ENCODE measurements around the gene RGS6. TPM values are rescaled to one million over a fixed set of nuclear protein-coding genes. Genes with fewer than 3 reads are reported as not detected.

RGS6 gene
- total and polyA plus RNA-seq, 2 of the 4 experiments (the other 2 are of a cell fraction), result not detected

DNA sequence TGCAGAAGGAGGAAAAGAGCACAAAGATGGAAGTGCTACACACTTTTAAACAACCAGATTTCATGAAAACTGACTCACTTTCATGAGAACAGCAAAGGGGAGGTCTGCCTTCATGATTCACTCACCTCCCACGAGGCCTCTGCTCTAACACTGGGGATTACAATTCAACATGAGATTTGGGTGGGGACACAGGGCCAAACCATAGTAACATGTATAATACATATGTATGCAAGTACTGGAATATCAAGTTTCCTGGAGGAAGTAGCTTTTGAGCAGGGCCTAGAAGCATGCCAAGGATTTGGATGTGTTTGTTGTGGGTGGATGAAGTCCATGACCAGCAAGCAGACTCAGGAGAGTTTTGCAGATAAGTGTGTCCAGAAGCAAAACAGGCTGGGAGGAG lies 409.0 kb downstream of the RGS6 start:
- Histone ChIP-seq H3K18ac (ENCODE audit: low read depth, low read length) (no peak overlapping the region), H3K79me1 (ENCODE audit: low read depth in 1 of 2, low read length in 2 of 2) (no peaks in the 10 kb centered on the region), H3K9me1 (ENCODE audit: insufficient read depth, low read length) (no peaks in the 10 kb centered on the region), H3K4ac (ENCODE audit: low read depth, low read length) (no peak overlapping the region), H2BK120ac (ENCODE audit: low read depth, low read length) (no peak overlapping the region), H4K5ac (ENCODE audit: low read depth, low read length) (no peak overlapping the region), H2AK9ac (replicated peaks; ENCODE audit: low read depth, low read length, poor library complexity) (no peak overlapping the region), H3K23ac (ENCODE audit: low read depth, low read length) (no peak overlapping the region), H3K9ac (ENCODE audit: low read depth, low read length) (no peak overlapping the region), H4K8ac (ENCODE audit: low read depth in 2 of 2, low read length in 2 of 2) (no peak overlapping the region), H3K56ac (ENCODE audit: extremely low read depth, insufficient read depth, low read length) (no peak overlapping the region), H3K36me3 (ENCODE audit: control insufficient read depth, insufficient read depth, low read length) (no peaks in the 10 kb centered on the region), H4K20me1 (ENCODE audit: insufficient read depth, low read length) (no peaks in the 10 kb centered on the region), H2BK15ac (ENCODE audit: low read depth, low read length) (no peak overlapping the region), H2BK5ac (ENCODE audit: low read depth, low read length, poor library complexity, severe bottlenecking) (no peak overlapping the region), H3K14ac (replicated peaks; ENCODE audit: low read depth, low read length) (no peak overlapping the region), H3K27me3 (ENCODE audit: control insufficient read depth, insufficient read depth, low read length) (no peaks in the 10 kb centered on the region), H3K4me3 (ENCODE audit: insufficient read depth, low read depth, low read length) (no peak overlapping the region), H2AFZ (replicated peaks; ENCODE audit: low read length, poor library complexity) (no peak overlapping the region), H3K4me2 (ENCODE audit: low read depth, low read length) (no peak overlapping the region), H2AK5ac (ENCODE audit: low read depth, low read length) (no peak overlapping the region), H4K91ac (ENCODE audit: insufficient read depth, low read depth, low read length) (no peak overlapping the region), H2BK20ac (ENCODE audit: low read depth, low read length) (no peak overlapping the region), H3K27ac (ENCODE audit: insufficient read depth, low read length) (no peak overlapping the region), H3K4me1 (ENCODE audit: control insufficient read depth, insufficient read depth, low read length) (no peaks in the 10 kb centered on the region), H3K9me3 (ENCODE audit: control insufficient read depth, insufficient read depth, low read length) (no peaks in the 10 kb centered on the region)
- DNase-seq (no peak), ATAC-seq (ENCODE audit: low read depth) (no peak)
- WGBS, 2 experiments (ENCODE audit: extremely low coverage in 2 of 2, insufficient read length in 1 of 2), result no CpG with 5 or more reads among the region's 1 CpG
- in situ Hi-C loops (cut with MboI; ENCODE audit: low sequenced_read_pairs), result no loop called here
- ChIA-PET CTCF (no interaction called here), POLR2A (ENCODE audit: unreplicated experiment) (no interaction called here)
- no peak for TF ChIP-seq CEBPB (IDR thresholded peaks at IDR 0.05; ENCODE audit: low read depth, low read length)
- TF ChIP-seq RFX5 (IDR thresholded peaks at IDR 0.05; ENCODE audit: low read depth, low read length), result no peak
- TF ChIP-seq FOS (IDR thresholded peaks at IDR 0.05; ENCODE audit: low read depth, low read length), result no peak
- BruUV-seq (replicated peaks), result no TSS peak
- dilution Hi-C loops (cut with HindIII; ENCODE audit: low sequenced_read_pairs, unreplicated experiment), result no loop called here
- intact Hi-C loops (cut with micrococcal nuclease), result no loop called here
